ENCODE results near the gene ATG3.

The ATG3 gene

DNA sequence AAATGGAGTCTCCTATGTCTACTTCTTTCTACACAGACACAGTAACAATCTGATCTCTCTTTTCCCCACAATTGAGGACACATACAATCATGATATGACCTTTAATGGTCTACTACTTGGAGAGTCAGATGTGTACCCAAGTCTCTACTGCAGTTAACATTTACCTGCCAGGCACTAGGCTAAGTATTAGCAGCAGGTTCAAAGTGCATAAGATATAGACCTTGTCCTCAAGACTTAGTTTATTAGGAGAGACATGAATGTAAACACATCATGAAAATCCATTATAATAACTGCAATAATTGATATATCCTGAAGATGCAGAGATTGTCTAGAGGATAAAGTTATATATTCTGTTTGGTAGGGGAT, 3.2 kb upstream of the ATG3 start:
- TF ChIP-seq NFIC (IDR thresholded peaks at IDR 0.05), result no peak
- no peak for TF ChIP-seq REST (IDR thresholded peaks at IDR 0.05; ENCODE audit: low read depth)
- no peak for TF ChIP-seq TCF12 (IDR thresholded peaks at IDR 0.05; ENCODE audit: low read depth)
- TF ChIP-seq TAF1 (IDR thresholded peaks at IDR 0.05; ENCODE audit: low read depth), result no peak
- no peak for TF ChIP-seq USF1 (IDR thresholded peaks at IDR 0.05)
- TF ChIP-seq ZBTB7A (IDR thresholded peaks at IDR 0.05; ENCODE audit: low read depth), result no peak
- no peak for TF ChIP-seq EGR1 (IDR thresholded peaks at IDR 0.05)
- no peak for TF ChIP-seq RAD21 (IDR thresholded peaks at IDR 0.05; ENCODE audit: low read depth)
- TF ChIP-seq FOXM1 (IDR thresholded peaks at IDR 0.05; ENCODE audit: borderline replicate concordance, low read depth), result no peak
- TF ChIP-seq MAX (IDR thresholded peaks at IDR 0.05), result no peak
- TF ChIP-seq CEBPB (IDR thresholded peaks at IDR 0.05), result no peak

DNA sequence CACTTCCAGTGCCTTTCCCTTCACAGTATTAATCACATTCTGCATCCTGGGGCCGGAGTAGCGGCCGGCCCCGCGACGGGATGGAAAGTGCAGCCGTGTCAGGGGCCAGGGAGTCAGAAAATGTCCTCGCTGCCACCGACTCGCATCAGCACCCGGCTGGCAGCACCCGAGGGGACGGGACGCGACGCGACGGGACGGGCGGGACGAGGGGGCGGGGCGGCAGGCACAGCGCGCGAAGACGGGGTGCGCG, 353 bp downstream of the ATG3 start:
- TF ChIP-seq CEBPB (IDR thresholded peaks at IDR 0.05), result no peak
- TF ChIP-seq TAF1 (IDR thresholded peaks at IDR 0.05; ENCODE audit: low read depth), result 0 out of 2 replicates have a peak, but pooled peaks have one; percentile 14

GRCh38 chr3:112560721-112561483, 860 bp downstream of the ATG3 start:
- TF ChIP-seq NFIC (IDR thresholded peaks at IDR 0.05) (0 out of 2 replicates have a peak, but pooled peaks have one; percentile 7), MAX (IDR thresholded peaks at IDR 0.05) (0 out of 2 replicates have a peak, but pooled peaks have one; percentile 21), CREB1 (IDR thresholded peaks at IDR 0.05; ENCODE audit: low read depth) (peak; percentile 82), USF1 (IDR thresholded peaks at IDR 0.05) (0 out of 2 replicates have a peak, but pooled peaks have one; percentile 5), EP300 (IDR thresholded peaks at IDR 0.05; ENCODE audit: borderline replicate concordance) (no peak)

GRCh38 chr3:112560307-112560706, 1.5 kb downstream of the ATG3 start:
- TF ChIP-seq TCF12 (IDR thresholded peaks at IDR 0.05; ENCODE audit: low read depth), result no peak
- TF ChIP-seq TEAD4 (IDR thresholded peaks at IDR 0.05), result no peak
- TF ChIP-seq CEBPB (IDR thresholded peaks at IDR 0.05), result no peak
- no peak for TF ChIP-seq YY1 (IDR thresholded peaks at IDR 0.05; ENCODE audit: low read depth)
- TF ChIP-seq ZBTB7A (IDR thresholded peaks at IDR 0.05; ENCODE audit: low read depth), result no peak
- no peak for TF ChIP-seq MAX (IDR thresholded peaks at IDR 0.05)
- no peak for TF ChIP-seq EGR1 (IDR thresholded peaks at IDR 0.05)
- no peak for TF ChIP-seq USF1 (IDR thresholded peaks at IDR 0.05)
- no peak for TF ChIP-seq EP300 (IDR thresholded peaks at IDR 0.05; ENCODE audit: borderline replicate concordance)
- no peak for TF ChIP-seq RAD21 (IDR thresholded peaks at IDR 0.05; ENCODE audit: low read depth)
- no peak for TF ChIP-seq NFIC (IDR thresholded peaks at IDR 0.05)

DNA sequence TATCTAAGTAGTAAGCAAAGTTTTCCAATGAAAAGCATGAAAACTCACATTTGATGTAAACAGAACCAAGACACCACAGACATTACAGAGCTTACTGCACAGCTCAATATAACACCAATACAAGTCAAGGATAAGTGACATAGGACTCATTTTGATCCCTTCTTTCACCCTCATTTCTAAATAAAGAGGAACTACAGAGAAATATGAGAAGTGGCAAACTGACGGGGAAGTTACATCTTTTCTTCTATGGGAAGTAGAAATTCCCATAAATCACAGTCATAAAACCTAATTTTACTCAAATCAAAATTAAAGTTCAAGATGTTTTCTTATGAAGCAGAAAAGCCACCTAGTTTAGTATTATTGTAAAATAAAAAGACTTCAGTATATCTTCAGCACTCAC, 3.8 kb downstream of the ATG3 start:
- TF ChIP-seq NFIC (IDR thresholded peaks at IDR 0.05) (no peak), CEBPB (IDR thresholded peaks at IDR 0.05) (no peak), TAF1 (IDR thresholded peaks at IDR 0.05; ENCODE audit: low read depth) (no peak)

DNA sequence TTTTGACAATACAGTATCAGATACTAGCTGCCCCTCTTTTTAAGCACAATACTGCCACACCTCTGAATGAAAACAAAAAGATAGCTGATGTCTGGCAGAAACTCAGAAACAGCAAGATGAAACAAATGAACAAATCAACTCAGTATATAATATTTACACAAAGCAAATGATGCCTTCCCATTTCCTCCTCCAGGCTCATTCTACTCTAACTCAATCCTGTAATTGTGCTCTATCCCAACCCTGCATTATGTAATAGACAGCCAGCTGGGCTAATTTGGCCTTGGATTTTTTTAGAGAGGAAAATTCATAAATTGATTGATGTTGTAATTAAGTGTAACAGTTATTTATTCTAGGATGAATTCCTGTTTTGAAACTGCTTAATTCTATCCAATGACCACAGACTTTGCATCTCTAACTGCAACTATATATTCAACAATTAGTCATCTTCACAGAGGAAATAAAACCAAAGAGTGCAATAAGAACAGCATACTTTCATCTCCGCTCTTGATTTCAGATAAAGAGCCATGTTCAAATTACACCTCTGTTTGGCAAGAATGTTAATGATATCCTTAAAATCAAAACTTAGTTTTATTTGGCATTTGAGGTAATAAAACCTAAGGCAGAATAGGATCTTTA, 6.1 kb downstream of the ATG3 start:
- TF ChIP-seq ZBTB7A (IDR thresholded peaks at IDR 0.05; ENCODE audit: low read depth) (no peak), TCF12 (IDR thresholded peaks at IDR 0.05; ENCODE audit: low read depth) (no peak), CEBPB (IDR thresholded peaks at IDR 0.05) (no peak), RAD21 (IDR thresholded peaks at IDR 0.05; ENCODE audit: low read depth) (no peak), FOXM1 (IDR thresholded peaks at IDR 0.05; ENCODE audit: borderline replicate concordance, low read depth) (no peak), TAF1 (IDR thresholded peaks at IDR 0.05; ENCODE audit: low read depth) (no peak), NFIC (IDR thresholded peaks at IDR 0.05) (no peak), CREB1 (IDR thresholded peaks at IDR 0.05; ENCODE audit: low read depth) (no peak)

DNA sequence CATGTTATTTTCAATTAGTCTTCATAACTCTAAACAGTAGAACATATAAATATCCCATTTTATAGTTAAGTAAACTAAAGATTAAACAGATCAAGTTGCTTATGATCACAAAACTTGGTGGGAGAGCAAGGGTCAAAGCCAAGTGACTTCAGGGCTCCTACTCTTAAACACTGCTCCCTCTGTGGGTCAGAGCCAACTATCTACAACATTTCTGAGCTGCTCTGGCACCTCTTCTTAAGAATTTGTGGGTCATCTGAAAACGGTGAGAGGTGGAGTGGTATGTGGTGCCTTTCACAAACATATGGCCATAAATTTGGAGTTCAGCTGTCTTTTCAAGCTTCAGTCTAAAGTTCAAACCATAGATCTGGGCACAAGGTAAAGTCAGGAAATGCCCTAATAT, 10.9 kb downstream of the ATG3 start:
- TF ChIP-seq REST (IDR thresholded peaks at IDR 0.05; ENCODE audit: low read depth) (no peak), USF1 (IDR thresholded peaks at IDR 0.05) (no peak), EP300 (IDR thresholded peaks at IDR 0.05; ENCODE audit: borderline replicate concordance) (no peak), ZBTB7A (IDR thresholded peaks at IDR 0.05; ENCODE audit: low read depth) (no peak), RAD21 (IDR thresholded peaks at IDR 0.05; ENCODE audit: low read depth) (no peak), TCF12 (IDR thresholded peaks at IDR 0.05; ENCODE audit: low read depth) (no peak), TAF1 (IDR thresholded peaks at IDR 0.05; ENCODE audit: low read depth) (no peak), TEAD4 (IDR thresholded peaks at IDR 0.05) (no peak), CEBPB (IDR thresholded peaks at IDR 0.05) (no peak), FOXM1 (IDR thresholded peaks at IDR 0.05; ENCODE audit: borderline replicate concordance, low read depth) (no peak), MAX (IDR thresholded peaks at IDR 0.05) (no peak), EGR1 (IDR thresholded peaks at IDR 0.05) (no peak)
